Heart right ventricle (tissue), 16 donors: ENCODE measurements around the gene ATXN7L2. TPM values are rescaled to one million over a fixed set of nuclear protein-coding genes. Genes with fewer than 3 reads are reported as not detected.

Experiments used
- ATAC-seq, 8 donors: fragments of 200-7000 bp; cut with Tn5 transposase; one replicate each; pipeline ENCODE4 v1.9.1; 2020; ENCODE audit warnings: mild to moderate bottlenecking in 8 of 8, moderate library complexity in 8 of 8, moderate number of reproducible peaks in 1 of 8
- DNase-seq, 2 donors: peaks; one replicate each; pipeline ENCODE4 v3.0.0-alpha.2; 2020
- H3K27ac ChIP-seq, 10 donors: fragments of 200-600 bp; sonication (generic) in 2 of 10; one replicate each; pipeline versions ENCODE4 v1.5.0 to v1.8.0; 2020 to 2022; ENCODE audit warnings: mild to moderate bottlenecking in 3 of 10
- H3K27me3 ChIP-seq, 7 donors: fragments of 200-600 bp; one replicate each; pipeline ENCODE4 v1.8.0; 2021 to 2022; ENCODE audit warnings: mild to moderate bottlenecking in 2 of 7
- H3K36me3 ChIP-seq, 9 donors: fragments of 200-600 bp; sonication (generic) in 1 of 9; one replicate each; pipeline versions ENCODE4 v1.5.0 to v1.8.0; 2020 to 2022; ENCODE audit warnings: mild to moderate bottlenecking in 2 of 9
- H3K4me1 ChIP-seq, 9 donors: fragments of 200-600 bp; sonication (generic) in 1 of 9; one replicate each; pipeline versions ENCODE4 v1.5.0 to v1.8.0; 2020 to 2022; ENCODE audit warnings: mild to moderate bottlenecking in 4 of 9
- H3K4me3 ChIP-seq, 10 donors: fragments of 200-600 bp; sonication (generic) in 2 of 10; one replicate each; pipeline versions ENCODE4 v1.5.0 to v1.8.0; 2020 to 2022; ENCODE audit warnings: mild to moderate bottlenecking in 7 of 10, moderate library complexity in 2 of 10
- H3K9me3 ChIP-seq, 11 donors: fragments of 200-600 bp in 10 of 11; sonication (generic) in 2 of 11; one replicate each; pipeline versions ENCODE4 v1.5.0 to v1.8.0; 2013 to 2022; ENCODE audit warnings: mild to moderate bottlenecking in 2 of 11, control low read depth in 1 of 11, moderate library complexity in 1 of 11
- CTCF ChIP-seq, 9 donors: fragments of 200-600 bp; sonication (generic) in 2 of 9; IDR thresholded peaks; one replicate each; pipeline versions ENCODE4 v1.5.0 to v1.8.0; 2021 to 2022; ENCODE audit warnings: antibody characterized with exemption in 9 of 9, mild to moderate bottlenecking in 5 of 9, moderate library complexity in 1 of 9
- WGBS, 2 donors: extraction: QIAGEN DNeasy Blood & Tissue Kit; methylation state at CpG; one replicate each; pipeline ENCODE4 v1.1.7; 2013; ENCODE audit warnings: inconsistent platforms in 1 of 2; 5-methylcytosine and 5-hydroxymethylcytosine counted together
- intact Hi-C, 10 donors: fragments of 100-400 bp; cut with DNase I; formaldehyde crosslinking; loops; one replicate each; pipeline versions ENCODE4 v1.11.1 to v1.14.2; 2022
- polyA plus RNA-seq, 2 donors: library from polyadenylated mRNA; stranded (reverse); fragments of 200-250 nt; gene quantifications; one replicate each; pipeline ENCODE4 v1.2.3, GENCODE V29; 2013
- total RNA-seq, 10 donors: library from RNA; stranded (reverse); fragmentation: NEBNext Ultra II Directional in 3 of 10; extraction: Animal tissue kit (Norgen Biotek cat#: 25700) in 3 of 10; gene quantifications; one replicate each; pipeline versions ENCODE4 v1.2.1 to v1.2.4, GENCODE V29; 2021 to 2023
- donor health status: Arrhythmogenic right ventricular cardiomyopathy.
- donor health status: ischemic (EF 13 %, LVEDD 7.1; RV severe dilation, severe dysfunction).
- donor health status: healthy with polysubstance abuse.
- donor health status: DM: no; HTN: yes; CAD: no.
- donor health status: DM: no; HTN: no; CAD: no.
- donor health status: ischemic (EF 25% LVEDD 6.9; RV normal size, moderate dysfunction).
- donor health status: ischemic (EF 25% LVEDD 5.7; RV mildly dilated, moderate dysfunction).
- donor health status: healthy.
- donor health status: DM: yes; HTN: yes; CAD: no.
- donor health status: Ischemic cardiomyopathy.
- donor health status: ischemic (EF 35%, LVEDD 5.7; RV mildly dilated, moderate dysfunction).
- donor health status: nonischemic (EF 11% LVEDD 7.7; RV severe dilation, severe dysfunction).
- donor health status: DM: yes; HTN: yes; CAD: no.
- donor health status: PGD.
- donor health status: ischemic (EF 29% LVEDD 5.4; RV normal size, mild dysfunction).
- donor health status: nonischemic (EF 23%, LVEDD 6.1; RV moderate dilation, normal function).

ATXN7L2 gene
- total and polyA plus RNA-seq, 12 donors = 1.8 to 11.4 (median 2.6) TPM

GRCh38 chr1:109482242-109482641, 1.5 kb upstream of the ATXN7L2 start:
- no peak overlapping the region for H3K4me3 ChIP-seq
- H3K27ac ChIP-seq = no peak overlapping the region
- intact Hi-C loops = loop anchor here in 2 of 10 donors (5.0 to 10.0 kb wide), 2 partner anchors 55 to 57 kb away; partner anchors contain the start of gene PSMA5 (in 2 of the 2)
- no peak for ATAC-seq
- peaks cover 0 to 9% (median 0%) of the 10 kb centered on the region in 7 donors for H3K27me3 ChIP-seq
- H3K9me3 ChIP-seq = no peaks in the 10 kb centered on the region
- H3K4me1 ChIP-seq = peaks cover 8 to 23% (median 18%) of the 10 kb centered on the region in 9 donors
- peaks cover 0 to 27% (median 9%) of the 10 kb centered on the region in 9 donors for H3K36me3 ChIP-seq
- TF ChIP-seq CTCF (IDR thresholded peaks at IDR 0.05) = no peak
- no peak for DNase-seq

DNA sequence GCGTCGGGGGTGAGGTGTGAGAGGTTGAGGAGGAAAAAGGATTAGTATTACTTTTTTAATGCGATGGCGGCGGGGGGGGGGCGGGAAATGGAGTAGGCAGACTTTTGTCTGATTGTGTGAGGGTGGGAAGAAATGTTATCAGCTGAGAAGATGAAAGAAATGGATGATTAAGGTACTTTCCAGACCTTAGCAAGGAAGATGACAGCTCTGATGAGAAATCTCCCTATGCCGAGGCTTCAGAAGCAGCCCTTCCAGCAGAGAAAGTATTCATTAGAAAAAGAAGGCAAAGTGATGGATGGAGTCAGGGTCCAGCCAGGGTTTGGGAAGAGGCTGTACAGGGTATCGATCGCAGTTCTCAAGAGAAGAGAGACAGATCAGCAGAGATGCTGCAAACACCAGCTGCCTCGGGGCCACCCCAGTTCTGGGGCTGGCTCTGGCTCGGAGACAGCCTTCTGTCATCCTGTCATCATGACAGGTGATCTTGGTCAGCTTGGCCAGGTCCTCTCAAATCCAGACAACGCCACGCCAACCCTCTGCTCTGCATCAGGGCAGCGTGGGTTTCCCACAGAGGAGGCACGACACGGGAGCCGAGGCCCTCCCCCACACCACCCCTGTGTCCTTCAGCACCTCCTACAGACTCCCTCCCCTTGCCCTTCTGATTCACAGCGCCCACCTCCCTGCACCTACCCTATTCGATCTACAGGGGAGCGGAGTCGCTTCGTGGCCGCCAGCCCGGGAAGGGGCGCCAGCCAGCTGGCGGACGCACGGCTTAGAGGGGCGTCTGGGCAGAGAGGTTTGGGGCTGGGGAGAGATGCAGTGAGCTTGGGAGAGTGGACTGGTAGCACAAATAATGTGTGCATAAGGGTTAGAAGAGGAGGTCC, 674 bp upstream of the ATXN7L2 start:
- DNase-seq (peak; percentile 32 to 36), ATAC-seq (peak; percentile 7 to 68 (median 36))
- Histone ChIP-seq H3K36me3 (peaks cover 0 to 27% (median 4%) of the 10 kb centered on the region in 9 donors), H3K4me3 (peak overlapping the region; percentile 33 to 90 (median 75)), H3K9me3 (no peaks in the 10 kb centered on the region), H3K27ac (peak overlapping the region in 7 of 10 donors; percentile 21 to 97 (median 55)), H3K4me1 (peaks cover 8 to 23% (median 18%) of the 10 kb centered on the region in 9 donors), H3K27me3 (peaks cover 0 to 9% (median 0%) of the 10 kb centered on the region in 7 donors)
- 12% methylated on average over 29 of the region's 29 CpGs for WGBS, 2 donors
- intact Hi-C loops = loop anchor here in 2 of 10 donors (5.0 to 10.0 kb wide), 2 partner anchors 56 to 58 kb away; partner anchors contain the start of gene PSMA5 (in 2 of the 2)
- TF ChIP-seq CTCF (IDR thresholded peaks at IDR 0.05) = peak in 1 of 9 donors; percentile 12

DNA sequence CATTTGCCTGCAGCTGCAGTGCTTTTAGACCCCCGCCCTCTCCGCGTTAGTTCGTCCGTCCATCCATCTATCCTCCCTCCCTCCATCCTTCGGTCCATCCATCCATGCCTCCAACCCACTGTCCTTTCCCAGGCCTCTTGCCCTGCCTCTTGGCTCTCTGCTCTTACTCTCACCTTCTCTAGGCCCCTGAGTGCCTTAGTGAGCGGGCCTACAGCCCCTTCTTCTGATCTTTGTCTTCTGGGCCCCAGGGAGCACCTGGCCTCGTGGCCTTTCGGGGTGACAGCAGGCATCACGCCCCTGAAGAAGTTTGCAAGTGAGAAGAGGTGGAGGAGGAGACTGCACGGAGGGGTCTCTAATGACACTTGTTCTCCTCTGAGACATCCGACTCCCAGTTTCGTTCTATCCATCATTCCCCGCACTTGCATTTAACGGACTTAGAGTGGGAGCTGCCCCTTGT, 842 bp downstream of the ATXN7L2 start:
- peak in 2 of 8 donors; percentile 5 to 6 for ATAC-seq

More for the DNA sequence above, 842 bp downstream of the ATXN7L2 start:
- Histone ChIP-seq H3K9me3 (no peaks in the 10 kb centered on the region), H3K36me3 (peaks cover 0 to 35% (median 6%) of the 10 kb centered on the region in 9 donors), H3K27ac (peak overlapping the region in 5 of 10 donors; percentile 96 to 99 (median 99)), H3K4me1 (peaks cover 8 to 23% (median 18%) of the 10 kb centered on the region in 9 donors), H3K4me3 (peak overlapping the region; percentile 23 to 90 (median 82)), H3K27me3 (peaks cover 0 to 9% (median 0%) of the 10 kb centered on the region in 7 donors)
- TF ChIP-seq CTCF (IDR thresholded peaks at IDR 0.05) = no peak
- 29 to 31% methylated on average over 15 of the region's 15 CpGs for WGBS, 2 donors
- DNase-seq = no peak
- intact Hi-C loops = loop anchor here in 2 of 10 donors (5.0 to 10.0 kb wide), 2 partner anchors 57 to 60 kb away; partner anchors contain the start of gene PSMA5 (in 2 of the 2)
